Liver (tissue), 9 donors: ENCODE data around the gene ULK1. TPM values are rescaled to one million over a fixed set of nuclear protein-coding genes. Genes with fewer than 3 reads are reported as not detected.
A peak's percentile ranks its signal among the peaks of the same experiment; 100 is the strongest.
"Not testable (repeated sequence)": the region's sequence is repeated elsewhere in the genome, so short reads cannot be mapped to it uniquely, and the experiment has no call there.

ENCODE experiments used
- DNase-seq: peaks from one replicate; pipeline ENCODE4 v3.0.0-alpha.2; 2017; ENCODE audit warnings: low spot score
- H3K27ac ChIP-seq, 2 donors: one replicate each; pipeline ENCODE4 v1.7.0; 2013; ENCODE audit warnings: inconsistent platforms in 2 of 2, low read length in 2 of 2, control low read depth in 1 of 2, low read depth in 1 of 2, mild to moderate bottlenecking in 1 of 2
- H3K27me3 ChIP-seq, 4 donors: one replicate each; pipeline versions ENCODE4 v1.6.1 to v1.7.0; 2013; ENCODE audit warnings: low read length in 3 of 4, inconsistent platforms in 1 of 4, mild to moderate bottlenecking in 1 of 4, moderate library complexity in 1 of 4; ENCODE audit not compliant: control insufficient read depth in 4 of 4, insufficient read depth in 4 of 4
- H3K36me3 ChIP-seq, 4 donors: one replicate each; pipeline versions ENCODE4 v1.6.1 to v1.7.0; 2013; ENCODE audit warnings: low read length in 3 of 4, mild to moderate bottlenecking in 3 of 4, low read depth in 1 of 4, moderate library complexity in 1 of 4; ENCODE audit not compliant: control insufficient read depth in 4 of 4, insufficient read depth in 3 of 4
- H3K4me1 ChIP-seq, 4 donors: one replicate each; pipeline versions ENCODE4 v1.6.1 to v1.7.0; 2013; ENCODE audit warnings: low read length in 3 of 4, mild to moderate bottlenecking in 3 of 4, moderate library complexity in 1 of 4; ENCODE audit not compliant: control insufficient read depth in 4 of 4, insufficient read depth in 4 of 4
- H3K4me3 ChIP-seq, 3 donors: one replicate each; pipeline versions ENCODE4 v1.6.1 to v1.7.0; 2013; ENCODE audit warnings: low read length in 3 of 3, control low read depth in 1 of 3, low read depth in 1 of 3, mild to moderate bottlenecking in 1 of 3
- H3K9ac ChIP-seq, 2 donors: one replicate each; pipeline ENCODE4 v1.7.0; 2013; ENCODE audit warnings: low read length in 2 of 2, mild to moderate bottlenecking in 2 of 2, moderate library complexity in 2 of 2, control low read depth in 1 of 2, low read depth in 1 of 2
- H3K9me3 ChIP-seq, 4 donors: one replicate each; pipeline versions ENCODE4 v1.6.1 to v1.7.0; 2013; ENCODE audit warnings: low read length in 3 of 4; ENCODE audit not compliant: control insufficient read depth in 4 of 4
- CTCF ChIP-seq: fragments of 150-350 bp; IDR thresholded peaks from 2 replicates; pipeline ENCODE4 v1.5.1; 2017; ENCODE audit warnings: improper control_type of control experiment, low read depth, low read length; ENCODE audit not compliant: missing input control
- EGR1 ChIP-seq, 2 donors: IDR thresholded peaks; 2 replicates each; pipeline ENCODE4 v1.6.1; 2016 to 2018; ENCODE audit warnings: antibody characterized with exemption in 2 of 2, low read depth in 2 of 2
- FOXA1 ChIP-seq: IDR thresholded peaks from 2 replicates; pipeline ENCODE4 v1.6.1; 2016; ENCODE audit warnings: antibody characterized with exemption
- FOXA2 ChIP-seq: IDR thresholded peaks from 2 replicates; pipeline ENCODE4 v1.6.1; 2016; ENCODE audit warnings: antibody characterized with exemption
- GABPA ChIP-seq, 2 donors: IDR thresholded peaks in 1 of 2; conservative IDR thresholded peaks in 1 of 2; 2 replicates each; pipeline ENCODE4 v1.6.1; 2016; ENCODE audit warnings: antibody characterized with exemption in 2 of 2, mild to moderate bottlenecking in 1 of 2, moderate library complexity in 1 of 2
- HNF4A ChIP-seq, 2 donors: conservative IDR thresholded peaks; 2 replicates each; pipeline ENCODE4 v1.6.1; 2016; ENCODE audit warnings: antibody characterized with exemption in 2 of 2, mild to moderate bottlenecking in 2 of 2
- MAX ChIP-seq: IDR thresholded peaks from 2 replicates; pipeline ENCODE4 v1.6.1; 2016; ENCODE audit warnings: antibody characterized with exemption
- NR2F2 ChIP-seq: IDR thresholded peaks from 2 replicates; pipeline ENCODE4 v1.6.1; 2016; ENCODE audit warnings: antibody characterized with exemption
- RXRA ChIP-seq, 2 donors: IDR thresholded peaks; 2 replicates each; pipeline ENCODE4 v1.6.1; 2017 to 2018; ENCODE audit warnings: antibody characterized with exemption in 2 of 2, mild to moderate bottlenecking in 1 of 2
- TAF1 ChIP-seq: conservative IDR thresholded peaks from 2 replicates; pipeline ENCODE4 v1.6.1; 2016; ENCODE audit warnings: antibody characterized with exemption, mild to moderate bottlenecking
- YY1 ChIP-seq: IDR thresholded peaks from 2 replicates; pipeline ENCODE4 v1.6.1; 2016; ENCODE audit warnings: antibody characterized with exemption, mild to moderate bottlenecking
- ZBTB33 ChIP-seq: IDR thresholded peaks from 2 replicates; pipeline ENCODE4 v1.6.1; 2016; ENCODE audit warnings: antibody characterized with exemption
- WGBS: extraction: QIAGEN DNeasy Blood & Tissue Kit; methylation state at CpG from one replicate; pipeline ENCODE4 v1.1.7; 2013; 5-methylcytosine and 5-hydroxymethylcytosine counted together
- polyA plus RNA-seq, 2 donors: library from polyadenylated mRNA; stranded (reverse) in 1 of 2; unstranded in 1 of 2; fragments of 200-250 nt in 1 of 2; fragments of >200 nt in 1 of 2; fragmentation: Nextera tagmentation in 1 of 2; extraction: Ambion mirVana in 1 of 2; gene quantifications; one replicate each; pipeline versions ENCODE4 v1.2.1 to v1.2.3, GENCODE V29; 2013 to 2015
- total RNA-seq, 2 donors: library from RNA; depleted of rRNA; stranded (reverse); fragments of >200 nt; gene quantifications; one replicate each; pipeline ENCODE4 v1.2.3, GENCODE V29; 2014
- TF ChIP-seq, protein P1 (sequence below): IDR thresholded peaks from 2 replicates; pipeline ENCODE4 v1.6.1; 2016; ENCODE audit warnings: antibody characterized with exemption
- TF ChIP-seq, protein P2 (sequence below): IDR thresholded peaks from 2 replicates; pipeline ENCODE4 v1.6.1; 2016; ENCODE audit warnings: antibody characterized with exemption, mild to moderate bottlenecking
- donor health status: healthy.
- donor health status: healthy.
- donor health status: healthy.
- donor health status: healthy.
- donor health status: healthy.

Gene ULK1
- total and polyA plus RNA-seq, 4 donors, result 12.5 to 41.7 (median 15.1) TPM

- TF ChIP-seq HNF4A (conservative IDR thresholded peaks at IDR 0.05), result no peak
- no peak for TF ChIP-seq CTCF
Measured at GRCh38 chr12:131885543-131886057, 8.8 kb upstream of the ULK1 start (continued).

GRCh38 chr12:131891722-131892121 is 2.7 kb upstream of the ULK1 start:
- not testable (repeated sequence) for H3K36me3 ChIP-seq, H3K9ac ChIP-seq, H3K4me3 ChIP-seq, H3K27me3 ChIP-seq, DNase-seq, H3K27ac ChIP-seq, H3K9me3 ChIP-seq
- 84% methylated on average over 8 of the region's 8 CpGs for WGBS
- peaks cover 0 to 12% (median 4%) of the 10 kb centered on the region in 4 donors for H3K4me1 ChIP-seq

GRCh38 chr12:131892711-131893604 is 1.5 kb upstream of the ULK1 start:
- WGBS, result 84% methylated on average over 26 of the region's 26 CpGs
- H3K27ac ChIP-seq, result no peak overlapping the region
- peaks cover 1 to 21% (median 12%) of the 10 kb centered on the region in 4 donors for H3K4me1 ChIP-seq
- H3K9ac ChIP-seq, result no peak overlapping the region
- peak; percentile 32 for DNase-seq
- no peaks in the 10 kb centered on the region for H3K9me3 ChIP-seq
- H3K4me3 ChIP-seq, result no peak overlapping the region
- peaks cover 0 to 2% (median 0%) of the 10 kb centered on the region in 4 donors for H3K36me3 ChIP-seq
- TF ChIP-seq YY1, result no peak
- no peak for TF ChIP-seq MAX
- TF ChIP-seq FOXA2, result no peak
- no peak for TF ChIP-seq FOXA1
- TF ChIP-seq, protein P1, sequence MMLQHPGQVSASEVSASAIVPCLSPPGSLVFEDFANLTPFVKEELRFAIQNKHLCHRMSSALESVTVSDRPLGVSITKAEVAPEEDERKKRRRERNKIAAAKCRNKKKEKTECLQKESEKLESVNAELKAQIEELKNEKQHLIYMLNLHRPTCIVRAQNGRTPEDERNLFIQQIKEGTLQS, result no peak
- TF ChIP-seq HNF4A (conservative IDR thresholded peaks at IDR 0.05), result no peak
- no peak for TF ChIP-seq ZBTB33
- TF ChIP-seq RXRA (IDR thresholded peaks at IDR 0.05), result no peak
- TF ChIP-seq EGR1 (IDR thresholded peaks at IDR 0.05; ENCODE audit: low read depth in 2 of 2), result no peak
- no peak for TF ChIP-seq CTCF
- TF ChIP-seq GABPA (IDR thresholded peaks at IDR 0.05 in 1 of 2, conservative IDR thresholded peaks at IDR 0.05 in 1 of 2), result no peak
- TF ChIP-seq NR2F2, result no peak
- no peak for TF ChIP-seq TAF1
- TF ChIP-seq, protein P2, sequence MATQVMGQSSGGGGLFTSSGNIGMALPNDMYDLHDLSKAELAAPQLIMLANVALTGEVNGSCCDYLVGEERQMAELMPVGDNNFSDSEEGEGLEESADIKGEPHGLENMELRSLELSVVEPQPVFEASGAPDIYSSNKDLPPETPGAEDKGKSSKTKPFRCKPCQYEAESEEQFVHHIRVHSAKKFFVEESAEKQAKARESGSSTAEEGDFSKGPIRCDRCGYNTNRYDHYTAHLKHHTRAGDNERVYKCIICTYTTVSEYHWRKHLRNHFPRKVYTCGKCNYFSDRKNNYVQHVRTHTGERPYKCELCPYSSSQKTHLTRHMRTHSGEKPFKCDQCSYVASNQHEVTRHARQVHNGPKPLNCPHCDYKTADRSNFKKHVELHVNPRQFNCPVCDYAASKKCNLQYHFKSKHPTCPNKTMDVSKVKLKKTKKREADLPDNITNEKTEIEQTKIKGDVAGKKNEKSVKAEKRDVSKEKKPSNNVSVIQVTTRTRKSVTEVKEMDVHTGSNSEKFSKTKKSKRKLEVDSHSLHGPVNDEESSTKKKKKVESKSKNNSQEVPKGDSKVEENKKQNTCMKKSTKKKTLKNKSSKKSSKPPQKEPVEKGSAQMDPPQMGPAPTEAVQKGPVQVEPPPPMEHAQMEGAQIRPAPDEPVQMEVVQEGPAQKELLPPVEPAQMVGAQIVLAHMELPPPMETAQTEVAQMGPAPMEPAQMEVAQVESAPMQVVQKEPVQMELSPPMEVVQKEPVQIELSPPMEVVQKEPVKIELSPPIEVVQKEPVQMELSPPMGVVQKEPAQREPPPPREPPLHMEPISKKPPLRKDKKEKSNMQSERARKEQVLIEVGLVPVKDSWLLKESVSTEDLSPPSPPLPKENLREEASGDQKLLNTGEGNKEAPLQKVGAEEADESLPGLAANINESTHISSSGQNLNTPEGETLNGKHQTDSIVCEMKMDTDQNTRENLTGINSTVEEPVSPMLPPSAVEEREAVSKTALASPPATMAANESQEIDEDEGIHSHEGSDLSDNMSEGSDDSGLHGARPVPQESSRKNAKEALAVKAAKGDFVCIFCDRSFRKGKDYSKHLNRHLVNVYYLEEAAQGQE, result no peak
- H3K27me3 ChIP-seq, result no peaks in the 10 kb centered on the region
